ENCODE results near the gene CDH7.

DNA sequence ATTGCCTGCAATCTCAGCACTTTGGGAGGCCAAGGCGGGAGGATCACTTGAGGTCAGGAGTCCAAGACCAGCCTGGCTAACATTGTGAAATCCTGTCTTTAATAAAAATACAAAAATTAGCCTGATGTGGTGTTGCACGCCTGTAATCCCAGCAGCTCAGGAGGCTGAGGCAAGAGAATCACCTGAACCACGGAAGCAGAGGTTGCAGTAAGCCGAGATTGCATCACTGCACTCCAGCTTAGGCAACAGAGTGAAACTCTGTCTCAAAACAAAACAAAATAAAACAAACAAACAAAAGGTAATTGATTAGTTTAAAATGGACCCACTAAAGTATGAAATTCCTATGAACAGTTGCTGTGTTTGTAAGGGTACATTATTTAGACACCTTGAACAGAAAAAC lies 39.8 kb downstream of the CDH7 start:
- TF ChIP-seq, protein P1, sequence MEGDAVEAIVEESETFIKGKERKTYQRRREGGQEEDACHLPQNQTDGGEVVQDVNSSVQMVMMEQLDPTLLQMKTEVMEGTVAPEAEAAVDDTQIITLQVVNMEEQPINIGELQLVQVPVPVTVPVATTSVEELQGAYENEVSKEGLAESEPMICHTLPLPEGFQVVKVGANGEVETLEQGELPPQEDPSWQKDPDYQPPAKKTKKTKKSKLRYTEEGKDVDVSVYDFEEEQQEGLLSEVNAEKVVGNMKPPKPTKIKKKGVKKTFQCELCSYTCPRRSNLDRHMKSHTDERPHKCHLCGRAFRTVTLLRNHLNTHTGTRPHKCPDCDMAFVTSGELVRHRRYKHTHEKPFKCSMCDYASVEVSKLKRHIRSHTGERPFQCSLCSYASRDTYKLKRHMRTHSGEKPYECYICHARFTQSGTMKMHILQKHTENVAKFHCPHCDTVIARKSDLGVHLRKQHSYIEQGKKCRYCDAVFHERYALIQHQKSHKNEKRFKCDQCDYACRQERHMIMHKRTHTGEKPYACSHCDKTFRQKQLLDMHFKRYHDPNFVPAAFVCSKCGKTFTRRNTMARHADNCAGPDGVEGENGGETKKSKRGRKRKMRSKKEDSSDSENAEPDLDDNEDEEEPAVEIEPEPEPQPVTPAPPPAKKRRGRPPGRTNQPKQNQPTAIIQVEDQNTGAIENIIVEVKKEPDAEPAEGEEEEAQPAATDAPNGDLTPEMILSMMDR (IDR thresholded peaks at IDR 0.05): no peak
- no peak for TF ChIP-seq ZFX (IDR thresholded peaks at IDR 0.05; ENCODE audit: borderline replicate concordance)
